IgD-negative memory B cell (primary cell): Measurements from ENCODE around the gene KLHL6. TPM values are rescaled to one million over a fixed set of nuclear protein-coding genes. Genes with fewer than 3 reads are reported as not detected.

Experiments used
- H3K27ac Mint-ChIP-seq, 3 donors: one replicate each; pipeline ENCODE4 v1.8.0; 2020 to 2022; ENCODE audit warnings: mild to moderate bottlenecking in 3 of 3, mixed read lengths in 3 of 3, moderate library complexity in 1 of 3
- H3K27me3 Mint-ChIP-seq: one replicate; pipeline ENCODE4 v1.8.0; 2021; ENCODE audit warnings: mixed read lengths
- H3K36me3 Mint-ChIP-seq: one replicate; pipeline ENCODE4 v1.8.0; 2020; ENCODE audit warnings: mild to moderate bottlenecking, mixed read lengths
- H3K4me1 Mint-ChIP-seq, 3 donors: one replicate each; pipeline ENCODE4 v1.8.0; 2020 to 2022; ENCODE audit warnings: mixed read lengths in 3 of 3, mild to moderate bottlenecking in 1 of 3
- H3K4me3 Mint-ChIP-seq, 4 donors: one replicate each; pipeline ENCODE4 v1.8.0; 2020 to 2022; ENCODE audit warnings: mild to moderate bottlenecking in 4 of 4, mixed read lengths in 4 of 4, moderate library complexity in 3 of 4
- H3K9me3 Mint-ChIP-seq, 3 donors: one replicate each; pipeline ENCODE4 v1.8.0; 2020 to 2021; ENCODE audit warnings: mixed read lengths in 3 of 3, mild to moderate bottlenecking in 1 of 3
- polyA plus RNA-seq: library from polyadenylated mRNA; unstranded; fragments of 300-500 nt; fragmentation: Illumina TruSeq; gene quantifications from one replicate; pipeline ENCODE4 v1.2.3, GENCODE V29; 2021

KLHL6 gene
- polyA plus RNA-seq, 1 donor from 2014 or later, result 31.3 TPM

- peak overlapping the region; percentile 97 to 100 (median 99) for H3K4me3 Mint-ChIP-seq
- no peaks in the 10 kb centered on the region for H3K27me3 Mint-ChIP-seq
- H3K4me1 Mint-ChIP-seq, result peaks cover 54 to 69% (median 61%) of the 10 kb centered on the region in 3 donors
- H3K9me3 Mint-ChIP-seq, result no peaks in the 10 kb centered on the region
- peaks cover 8% of the 10 kb centered on the region for H3K36me3 Mint-ChIP-seq
- H3K27ac Mint-ChIP-seq, result peak overlapping the region; percentile 93 to 96 (median 93)
Measured at GRCh38 chr3:183551930-183552329, 3.6 kb downstream of the KLHL6 start.

- peak overlapping the region in 3 of 4 donors; percentile 25 to 75 (median 58) for H3K4me3 Mint-ChIP-seq
- peaks cover 8% of the 10 kb centered on the region for H3K36me3 Mint-ChIP-seq
- peak overlapping the region in 2 of 3 donors; percentile 6 to 79 for H3K27ac Mint-ChIP-seq
- H3K27me3 Mint-ChIP-seq, result no peaks in the 10 kb centered on the region
- H3K9me3 Mint-ChIP-seq, result no peaks in the 10 kb centered on the region
- H3K4me1 Mint-ChIP-seq, result peaks cover 60 to 70% (median 66%) of the 10 kb centered on the region in 3 donors
Measured at GRCh38 chr3:183548262-183548769, 7.2 kb downstream of the KLHL6 start.

GRCh38 chr3:183546625-183547024 is 8.9 kb downstream of the KLHL6 start:
- peak overlapping the region in 2 of 3 donors; percentile 52 to 67 for H3K27ac Mint-ChIP-seq
- H3K36me3 Mint-ChIP-seq, result peaks cover 5% of the 10 kb centered on the region
- H3K4me3 Mint-ChIP-seq, result peak overlapping the region in 1 of 4 donors; percentile 33
- no peaks in the 10 kb centered on the region for H3K9me3 Mint-ChIP-seq
- peaks cover 63 to 71% (median 71%) of the 10 kb centered on the region in 3 donors for H3K4me1 Mint-ChIP-seq
- no peaks in the 10 kb centered on the region for H3K27me3 Mint-ChIP-seq

DNA sequence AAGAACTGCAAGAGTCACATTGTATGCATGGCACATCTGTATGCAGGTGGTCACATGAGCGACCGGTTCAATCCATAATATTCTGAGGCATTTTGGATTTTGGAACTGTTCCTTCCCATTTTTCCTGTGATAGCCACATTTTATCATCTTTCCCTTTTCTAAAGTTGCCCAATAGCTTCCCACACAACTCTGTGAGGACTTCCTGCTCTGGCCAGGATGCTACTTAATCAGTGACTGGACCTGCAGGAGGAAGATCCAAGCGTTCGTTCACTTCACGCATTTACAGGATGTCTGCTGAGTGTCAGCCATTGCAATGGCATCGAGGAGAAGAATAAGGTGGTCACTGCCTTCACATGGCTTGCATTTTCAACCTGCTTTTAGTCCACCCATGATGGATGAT is 9.8 kb downstream of the KLHL6 start:
- Mint-ChIP-seq H3K27me3 (no peaks in the 10 kb centered on the region), H3K4me1 (peaks cover 63 to 73% (median 70%) of the 10 kb centered on the region in 3 donors), H3K36me3 (peaks cover 5% of the 10 kb centered on the region), H3K9me3 (no peaks in the 10 kb centered on the region), H3K27ac (peak overlapping the region; percentile 23 to 85 (median 52)), H3K4me3 (peak overlapping the region in 1 of 4 donors; percentile 23)

DNA sequence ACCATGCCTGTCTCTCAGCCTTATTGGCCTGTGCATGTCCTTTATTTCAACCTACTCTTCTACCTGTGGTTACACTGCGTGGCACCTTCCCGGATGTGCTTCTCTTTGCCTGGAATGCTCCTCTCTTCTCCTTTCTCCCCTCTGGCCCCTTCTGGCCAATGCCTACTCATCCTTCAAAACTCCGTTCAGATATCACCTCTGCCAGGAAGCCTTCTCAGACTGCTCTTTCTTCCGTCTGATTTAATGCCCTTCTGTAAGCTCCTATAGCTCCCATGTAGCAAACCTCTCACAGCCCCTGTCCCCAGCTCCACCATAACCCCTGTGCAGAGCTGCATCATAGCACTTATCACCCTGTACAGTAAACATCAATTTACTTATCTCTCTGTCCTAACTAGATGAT is 13.2 kb downstream of the KLHL6 start:
- peak overlapping the region; percentile 14 to 93 (median 64) for H3K4me3 Mint-ChIP-seq

GRCh38 chr3:183541738-183542137 is 13.8 kb downstream of the KLHL6 start:
- Mint-ChIP-seq H3K27me3 (no peaks in the 10 kb centered on the region), H3K27ac (peak overlapping the region; percentile 84 to 93 (median 90)), H3K4me3 (peak overlapping the region; percentile 56 to 93 (median 66)), H3K9me3 (no peaks in the 10 kb centered on the region), H3K36me3 (no peaks in the 10 kb centered on the region), H3K4me1 (peaks cover 69 to 90% (median 72%) of the 10 kb centered on the region in 3 donors)

More for the DNA sequence above, 13.2 kb downstream of the KLHL6 start:
- no peaks in the 10 kb centered on the region for H3K9me3 Mint-ChIP-seq
- no peaks in the 10 kb centered on the region for H3K27me3 Mint-ChIP-seq
- H3K4me1 Mint-ChIP-seq, result peaks cover 69 to 87% (median 69%) of the 10 kb centered on the region in 3 donors
- no peaks in the 10 kb centered on the region for H3K36me3 Mint-ChIP-seq
- H3K27ac Mint-ChIP-seq, result peak overlapping the region; percentile 84 to 93 (median 90)

DNA sequence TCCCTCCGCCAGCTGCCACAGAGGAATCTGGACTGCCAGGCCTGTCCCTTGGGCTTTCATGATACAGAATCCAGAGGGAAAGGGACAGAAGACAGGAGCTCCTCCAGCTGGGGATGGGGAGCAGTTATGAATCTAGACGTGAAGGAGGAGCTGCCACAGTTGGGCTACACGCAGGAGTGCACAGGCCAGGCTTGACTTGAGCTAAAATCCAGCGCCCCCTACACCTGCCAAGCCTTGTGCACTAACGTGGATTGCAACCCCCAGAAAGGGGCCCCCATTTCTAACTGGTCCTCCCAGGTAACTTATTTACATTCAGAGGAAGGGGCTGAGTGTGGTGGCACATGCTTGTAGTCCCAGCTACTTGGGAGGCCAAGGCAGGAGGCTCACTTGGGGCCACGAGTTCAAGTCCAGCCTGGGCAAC is 14.3 kb downstream of the KLHL6 start:
- Mint-ChIP-seq H3K36me3 (no peaks in the 10 kb centered on the region), H3K4me1 (peaks cover 70 to 92% (median 73%) of the 10 kb centered on the region in 3 donors), H3K4me3 (peak overlapping the region; percentile 56 to 93 (median 74)), H3K9me3 (no peaks in the 10 kb centered on the region), H3K27ac (peak overlapping the region; percentile 84 to 93 (median 90)), H3K27me3 (no peaks in the 10 kb centered on the region)

DNA sequence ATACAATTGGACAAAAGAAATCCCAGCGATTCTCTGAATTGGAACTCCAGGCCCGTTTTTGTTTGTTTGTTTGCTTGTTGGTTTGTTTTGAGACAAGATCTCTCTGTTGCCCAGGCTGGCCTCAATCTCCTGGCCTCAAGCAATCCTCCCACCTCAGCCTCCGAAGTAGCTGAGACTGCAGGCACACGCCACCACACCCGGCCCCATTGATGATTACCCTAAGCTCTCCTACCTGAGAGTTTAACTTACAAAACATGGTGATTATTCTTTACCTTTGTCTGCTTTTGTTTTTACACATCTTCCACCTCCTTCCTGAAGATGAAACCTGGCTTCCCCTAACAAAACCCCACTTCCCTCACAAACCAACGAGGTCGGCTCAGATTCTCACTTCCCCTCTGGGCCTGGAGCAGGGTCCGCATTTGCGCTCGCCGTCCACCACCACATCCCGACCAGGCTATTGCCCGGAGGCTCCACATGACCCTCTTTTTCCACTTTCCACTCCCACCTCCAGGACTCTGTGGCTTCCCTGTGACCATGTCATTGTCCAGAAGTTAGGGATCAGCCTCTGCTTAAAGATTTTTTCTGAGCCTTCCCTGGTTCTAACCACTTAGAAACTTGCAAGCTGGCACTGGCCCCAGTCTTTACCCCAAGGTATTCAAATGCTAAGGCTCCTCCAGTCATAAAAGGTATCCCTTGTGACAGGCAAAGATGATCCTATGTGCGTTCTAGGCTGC is 14.8 kb downstream of the KLHL6 start:
- Mint-ChIP-seq H3K27me3 (no peaks in the 10 kb centered on the region), H3K4me3 (peak overlapping the region; percentile 56 to 93 (median 72))

DNA sequence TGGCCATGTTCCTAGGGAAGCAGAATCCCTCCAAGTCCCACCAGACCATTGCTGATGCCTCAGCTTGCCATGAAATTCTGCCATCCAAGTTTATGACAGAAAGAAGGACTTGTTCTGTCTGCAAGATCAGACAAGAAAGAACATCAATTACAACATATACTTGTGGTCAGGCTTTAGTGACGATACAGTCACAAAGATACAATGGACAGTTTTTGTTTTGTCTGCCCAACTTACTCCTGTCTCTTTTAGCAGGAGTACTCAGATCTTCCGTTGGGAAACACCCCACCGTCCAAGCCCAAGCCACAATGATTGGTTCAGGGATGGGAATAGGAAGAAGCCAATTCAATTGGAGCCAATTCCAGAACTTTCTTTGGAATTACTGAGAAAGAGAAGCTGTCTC is 15.7 kb downstream of the KLHL6 start:
- Mint-ChIP-seq H3K9me3 (no peaks in the 10 kb centered on the region), H3K4me1 (peaks cover 67 to 90% (median 75%) of the 10 kb centered on the region in 3 donors), H3K36me3 (no peaks in the 10 kb centered on the region), H3K27me3 (no peaks in the 10 kb centered on the region), H3K4me3 (peak overlapping the region in 2 of 4 donors; percentile 34 to 38), H3K27ac (peak overlapping the region; percentile 84 to 93 (median 90))

More for the DNA sequence above, 14.8 kb downstream of the KLHL6 start:
- Mint-ChIP-seq H3K9me3 (no peaks in the 10 kb centered on the region), H3K36me3 (no peaks in the 10 kb centered on the region), H3K27ac (peak overlapping the region; percentile 84 to 93 (median 90)), H3K4me1 (peaks cover 69 to 92% (median 76%) of the 10 kb centered on the region in 3 donors)

GRCh38 chr3:183538486-183538885 is 17.0 kb downstream of the KLHL6 start:
- Mint-ChIP-seq H3K4me3 (peak overlapping the region in 2 of 4 donors; percentile 38 to 57), H3K27ac (peak overlapping the region; percentile 51 to 91 (median 83)), H3K27me3 (no peaks in the 10 kb centered on the region), H3K36me3 (no peaks in the 10 kb centered on the region), H3K9me3 (no peaks in the 10 kb centered on the region), H3K4me1 (peaks cover 66 to 89% (median 73%) of the 10 kb centered on the region in 3 donors)

DNA sequence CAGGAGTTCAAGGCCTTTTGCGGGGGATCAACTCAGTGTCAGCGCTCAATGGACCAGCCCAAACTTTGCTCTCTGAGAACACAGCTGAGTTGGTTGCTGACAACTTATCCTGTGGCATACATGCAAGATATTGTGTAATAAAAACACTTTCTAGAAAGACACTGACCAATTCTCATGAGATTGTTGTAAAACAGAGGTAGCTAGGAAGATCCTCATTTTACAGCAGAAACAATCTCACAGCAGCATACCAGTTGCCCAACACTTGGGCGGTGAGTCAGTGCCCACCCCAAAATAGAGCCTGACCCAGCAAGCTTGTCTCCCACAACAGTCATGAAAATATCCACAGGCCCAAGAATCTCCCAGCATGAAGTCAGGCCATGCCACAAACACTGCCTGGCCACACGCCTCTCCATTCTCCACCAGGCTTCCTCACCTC is 18.2 kb downstream of the KLHL6 start:
- Mint-ChIP-seq H3K36me3 (no peaks in the 10 kb centered on the region), H3K4me3 (peak overlapping the region; percentile 38 to 88 (median 70)), H3K27me3 (no peaks in the 10 kb centered on the region), H3K27ac (peak overlapping the region; percentile 51 to 83 (median 82)), H3K4me1 (peaks cover 66 to 89% (median 73%) of the 10 kb centered on the region in 3 donors), H3K9me3 (no peaks in the 10 kb centered on the region)

DNA sequence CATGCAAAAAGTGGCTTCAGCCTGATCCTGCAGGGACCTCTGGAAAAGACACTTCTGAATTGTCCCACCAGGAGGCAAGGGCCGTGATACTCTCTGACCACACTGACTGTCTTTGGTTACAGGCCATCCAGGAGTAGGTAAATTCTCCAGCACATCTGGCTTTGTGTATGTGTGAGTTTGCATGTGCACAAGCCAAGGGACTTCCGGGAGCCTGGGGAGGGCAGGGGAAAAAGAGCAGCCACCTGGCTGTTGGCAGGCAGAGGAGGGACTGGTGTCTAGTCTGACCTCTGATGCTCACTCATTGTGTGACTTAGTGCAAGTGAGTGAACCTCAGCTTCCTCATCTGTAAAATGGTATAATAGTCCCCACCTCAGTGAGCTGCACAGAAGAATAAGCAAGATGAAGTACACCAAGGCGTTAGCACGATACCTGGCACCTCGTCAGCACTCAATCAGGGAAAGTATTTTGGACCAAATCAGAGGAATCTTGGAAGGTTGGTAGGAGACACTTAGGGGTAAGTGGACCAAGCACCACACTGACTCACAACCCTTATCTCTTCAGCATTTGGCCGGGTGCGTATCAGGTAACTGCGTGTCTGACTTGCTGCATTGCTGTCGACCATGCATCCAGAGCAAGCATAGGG is 19.1 kb downstream of the KLHL6 start:
- no peaks in the 10 kb centered on the region for H3K36me3 Mint-ChIP-seq
- peak overlapping the region; percentile 51 to 92 (median 83) for H3K27ac Mint-ChIP-seq
- no peaks in the 10 kb centered on the region for H3K27me3 Mint-ChIP-seq
- H3K4me1 Mint-ChIP-seq, result peaks cover 63 to 86% (median 69%) of the 10 kb centered on the region in 3 donors
- H3K9me3 Mint-ChIP-seq, result no peaks in the 10 kb centered on the region
- H3K4me3 Mint-ChIP-seq, result peak overlapping the region; percentile 13 to 88 (median 74)

- H3K27me3 Mint-ChIP-seq, result no peaks in the 10 kb centered on the region
- peaks cover 2% of the 10 kb centered on the region for H3K36me3 Mint-ChIP-seq
- peaks cover 67 to 81% (median 76%) of the 10 kb centered on the region in 3 donors for H3K4me1 Mint-ChIP-seq
- H3K9me3 Mint-ChIP-seq, result no peaks in the 10 kb centered on the region
- H3K27ac Mint-ChIP-seq, result peak overlapping the region; percentile 86 to 98 (median 91)
- H3K4me3 Mint-ChIP-seq, result peak overlapping the region in 2 of 4 donors; percentile 56 to 79
Measured at GRCh38 chr3:183534249-183534648, 21.3 kb downstream of the KLHL6 start.

GRCh38 chr3:183533412-183534132 is 21.9 kb downstream of the KLHL6 start:
- Mint-ChIP-seq H3K9me3 (peaks cover 0 to 3% (median 2%) of the 10 kb centered on the region in 3 donors), H3K4me3 (peak overlapping the region; percentile 22 to 83 (median 42)), H3K36me3 (peaks cover 2% of the 10 kb centered on the region), H3K4me1 (peaks cover 67 to 77% (median 75%) of the 10 kb centered on the region in 3 donors), H3K27ac (peak overlapping the region; percentile 86 to 98 (median 91)), H3K27me3 (no peaks in the 10 kb centered on the region)
